ENCODE measurements around the gene ICOS. TPM values are rescaled to one million over a fixed set of nuclear protein-coding genes. Genes with fewer than 3 reads are reported as not detected.

ICOS gene
- total RNA-seq, 1 experiment from 2014 or later = not detected

DNA sequence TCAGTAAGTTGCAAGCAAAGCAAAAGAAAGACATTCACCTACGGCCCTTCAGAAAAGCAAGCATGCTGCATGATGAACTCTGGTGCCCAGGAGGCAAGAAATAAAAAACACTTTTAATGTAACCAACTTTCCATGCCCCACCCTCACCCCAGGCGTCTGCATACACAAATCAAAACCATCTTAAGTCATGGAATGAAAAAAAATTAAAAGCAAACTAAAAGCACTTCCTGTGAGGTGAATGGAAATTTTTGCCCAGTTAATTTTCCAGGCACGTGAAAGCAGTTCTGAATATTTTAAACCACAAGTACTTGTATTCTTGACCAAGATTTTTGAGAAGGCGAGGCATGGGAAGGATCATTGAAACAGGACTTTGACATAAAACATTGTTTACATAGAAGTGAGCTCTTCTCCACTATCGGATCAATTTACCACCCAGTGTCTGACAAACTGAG lies 2.5 kb upstream of the ICOS start:
- TF ChIP-seq, protein P1, sequence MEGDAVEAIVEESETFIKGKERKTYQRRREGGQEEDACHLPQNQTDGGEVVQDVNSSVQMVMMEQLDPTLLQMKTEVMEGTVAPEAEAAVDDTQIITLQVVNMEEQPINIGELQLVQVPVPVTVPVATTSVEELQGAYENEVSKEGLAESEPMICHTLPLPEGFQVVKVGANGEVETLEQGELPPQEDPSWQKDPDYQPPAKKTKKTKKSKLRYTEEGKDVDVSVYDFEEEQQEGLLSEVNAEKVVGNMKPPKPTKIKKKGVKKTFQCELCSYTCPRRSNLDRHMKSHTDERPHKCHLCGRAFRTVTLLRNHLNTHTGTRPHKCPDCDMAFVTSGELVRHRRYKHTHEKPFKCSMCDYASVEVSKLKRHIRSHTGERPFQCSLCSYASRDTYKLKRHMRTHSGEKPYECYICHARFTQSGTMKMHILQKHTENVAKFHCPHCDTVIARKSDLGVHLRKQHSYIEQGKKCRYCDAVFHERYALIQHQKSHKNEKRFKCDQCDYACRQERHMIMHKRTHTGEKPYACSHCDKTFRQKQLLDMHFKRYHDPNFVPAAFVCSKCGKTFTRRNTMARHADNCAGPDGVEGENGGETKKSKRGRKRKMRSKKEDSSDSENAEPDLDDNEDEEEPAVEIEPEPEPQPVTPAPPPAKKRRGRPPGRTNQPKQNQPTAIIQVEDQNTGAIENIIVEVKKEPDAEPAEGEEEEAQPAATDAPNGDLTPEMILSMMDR (conservative IDR thresholded peaks at IDR 0.05) = no peak

More for the DNA sequence above, 2.5 kb upstream of the ICOS start:
- H3K4me1 ChIP-seq (ENCODE audit: insufficient read depth, low read length) = no peaks in the 10 kb centered on the region
- no peak overlapping the region for H3K18ac ChIP-seq (ENCODE audit: insufficient read length, low read depth, low read length)
- Mint-ChIP-seq H3K9me3 (no peaks in the 10 kb centered on the region), H3K36me3 (ENCODE audit: insufficient read depth in 1 of 3, low read depth in 3 of 3) (no peaks in the 10 kb centered on the region; a peak in 1 of 7 replicates), H3K27ac (no peak overlapping the region), H3K4me1 (peaks cover 4 to 8% of the 10 kb centered on the region in 2 experiments), H3K27me3 (ENCODE audit: low read depth) (no peaks in the 10 kb centered on the region), H3K4me3 (no peak overlapping the region)
- no peak overlapping the region for H2BK15ac ChIP-seq (ENCODE audit: low read depth, low read length)
- DNase-seq = no peak
- no peak overlapping the region for H2BK120ac ChIP-seq (ENCODE audit: low read depth, low read length, poor library complexity, severe bottlenecking)
- H3K9ac ChIP-seq (ENCODE audit: extremely low read depth, insufficient read length, low read length) = no peak overlapping the region
- no peaks in the 10 kb centered on the region for H3K79me2 ChIP-seq (ENCODE audit: insufficient read depth, low read length)
- no CpG with 5 or more reads among the region's 5 CpGs for WGBS (ENCODE audit: extremely low coverage, insufficient read length, low lambda C conversion rate)
- H3K14ac ChIP-seq (ENCODE audit: insufficient read depth, low read length) = no peak overlapping the region
- H3T11ph ChIP-seq (ENCODE audit: low read length) = no peak overlapping the region
- H4K91ac ChIP-seq (ENCODE audit: insufficient read length, low read depth, low read length) = no peak overlapping the region
- H4K20me1 ChIP-seq (ENCODE audit: control insufficient read depth, insufficient read depth, insufficient read length) = no peaks in the 10 kb centered on the region
- no peak overlapping the region for H3K23ac ChIP-seq (ENCODE audit: insufficient read length, low read depth, low read length)
- no peak overlapping the region for H4K5ac ChIP-seq (ENCODE audit: insufficient read length, low read depth, low read length)
- H4K8ac ChIP-seq (replicated peaks; ENCODE audit: insufficient read length, low read depth, low read length) = no peak overlapping the region
- H3K9me3 ChIP-seq (ENCODE audit: control insufficient read depth, low read depth, low read length) = no peaks in the 10 kb centered on the region
- no peaks in the 10 kb centered on the region for H3K79me1 ChIP-seq (ENCODE audit: insufficient read depth, low read depth, low read length, poor library complexity, severe bottlenecking)
- H3K4me2 ChIP-seq (ENCODE audit: insufficient read depth, insufficient read length, low read length) = no peak overlapping the region
- H3K27me3 ChIP-seq (ENCODE audit: insufficient read depth, low read length) = no peaks in the 10 kb centered on the region
- no peak overlapping the region for H3K27ac ChIP-seq (ENCODE audit: insufficient read length, low read depth, low read length)
- H2BK20ac ChIP-seq (ENCODE audit: low read depth, low read length, poor library complexity, severe bottlenecking) = no peak overlapping the region
- H3K4ac ChIP-seq (ENCODE audit: low read depth, low read length) = no peak overlapping the region
- no peak overlapping the region for H3K56ac ChIP-seq (ENCODE audit: insufficient read length, low read depth, low read length)
- H2AK5ac ChIP-seq (ENCODE audit: insufficient read length, low read length) = no peak overlapping the region
- no peak overlapping the region for H2BK12ac ChIP-seq (ENCODE audit: insufficient read length, low read depth, low read length)
- no peak overlapping the region for H2BK5ac ChIP-seq (ENCODE audit: insufficient read length, low read length)
- no peak overlapping the region for H2AFZ ChIP-seq (ENCODE audit: low read length)
- H3K23me2 ChIP-seq (ENCODE audit: insufficient read length, low read depth, low read length, poor library complexity, severe bottlenecking) = no peaks in the 10 kb centered on the region
